HG03097 (cell line): ENCODE results near the gene LONP2.
"Not testable (repeated sequence)": the region's sequence is repeated elsewhere in the genome, so short reads cannot be mapped to it uniquely, and the experiment has no call there.

Experiments used
- ATAC-seq: cut with Tn5 transposase; IDR thresholded peaks from one replicate; pipeline ENCODE4 v1.9.1; 2021; ENCODE audit not compliant: unreplicated experiment, low FRiP score

Gene LONP2

GRCh38 chr16:48284772-48285409 lies 40.8 kb downstream of the LONP2 start:
- ATAC-seq = no peak

- no peak for ATAC-seq
Measured at GRCh38 chr16:48287239-48287638, 43.1 kb downstream of the LONP2 start.

GRCh38 chr16:48291303-48291702 lies 47.2 kb downstream of the LONP2 start:
- ATAC-seq = no peak

- ATAC-seq = no peak
Measured at GRCh38 chr16:48291754-48292153, 47.7 kb downstream of the LONP2 start.

- ATAC-seq = no peak
Measured at GRCh38 chr16:48292452-48292851, 48.4 kb downstream of the LONP2 start.

DNA sequence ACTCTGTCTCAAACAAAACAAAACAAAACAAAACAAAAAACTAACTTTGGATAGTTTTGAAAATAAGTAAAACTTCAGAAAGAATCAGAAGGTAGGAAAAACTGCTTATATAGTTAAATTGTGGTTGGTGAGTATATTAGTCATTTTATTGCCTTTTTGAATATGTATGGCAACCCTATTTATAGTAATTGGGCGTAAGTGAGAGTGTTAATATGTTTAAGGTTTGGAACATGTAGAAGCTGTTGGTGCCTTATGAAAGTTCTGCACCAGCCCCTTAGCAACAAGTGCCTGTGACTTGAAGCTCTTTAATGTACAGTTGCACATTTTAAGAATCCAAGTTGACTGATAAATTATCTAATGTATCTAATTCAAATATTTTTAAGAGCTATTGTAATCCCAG lies 50.6 kb downstream of the LONP2 start:
- ATAC-seq = no peak

DNA sequence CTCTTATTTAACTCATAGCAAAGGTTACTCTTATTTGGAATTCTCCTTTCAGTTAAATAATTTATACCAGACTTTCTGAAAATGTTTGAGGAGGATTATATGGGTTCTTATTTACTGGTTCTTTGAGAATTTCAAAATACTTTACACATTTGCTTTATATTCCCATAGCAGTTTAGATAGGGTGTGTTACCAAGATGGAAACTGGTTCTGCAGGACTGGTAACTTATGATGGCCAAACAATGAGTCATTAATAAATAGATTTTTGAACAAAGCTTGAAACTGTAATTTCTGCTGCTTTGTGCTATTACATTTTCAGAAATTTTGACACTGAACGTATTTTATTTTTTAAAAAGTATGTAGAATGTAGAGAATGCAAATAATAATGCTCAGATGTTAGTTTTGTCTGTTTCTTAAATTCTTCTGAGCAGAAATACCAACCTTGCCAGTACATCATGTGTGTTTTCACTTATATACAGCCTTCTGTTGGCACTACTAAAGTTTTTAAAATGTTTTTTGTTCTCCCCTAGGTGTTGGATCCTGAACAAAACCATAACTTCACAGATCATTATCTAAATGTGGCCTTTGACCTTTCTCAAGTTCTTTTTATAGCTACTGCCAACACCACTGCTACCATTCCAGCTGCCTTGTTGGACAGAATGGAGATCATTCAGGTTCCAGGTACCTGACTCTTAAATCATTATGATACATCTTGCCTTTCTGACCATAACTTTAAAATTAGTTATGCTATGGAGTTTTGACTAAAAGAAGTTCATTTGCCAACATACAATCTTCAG lies 51.6 kb downstream of the LONP2 start:
- no peak for ATAC-seq

GRCh38 chr16:48299471-48299870 lies 55.4 kb downstream of the LONP2 start:
- ATAC-seq = no peak

DNA sequence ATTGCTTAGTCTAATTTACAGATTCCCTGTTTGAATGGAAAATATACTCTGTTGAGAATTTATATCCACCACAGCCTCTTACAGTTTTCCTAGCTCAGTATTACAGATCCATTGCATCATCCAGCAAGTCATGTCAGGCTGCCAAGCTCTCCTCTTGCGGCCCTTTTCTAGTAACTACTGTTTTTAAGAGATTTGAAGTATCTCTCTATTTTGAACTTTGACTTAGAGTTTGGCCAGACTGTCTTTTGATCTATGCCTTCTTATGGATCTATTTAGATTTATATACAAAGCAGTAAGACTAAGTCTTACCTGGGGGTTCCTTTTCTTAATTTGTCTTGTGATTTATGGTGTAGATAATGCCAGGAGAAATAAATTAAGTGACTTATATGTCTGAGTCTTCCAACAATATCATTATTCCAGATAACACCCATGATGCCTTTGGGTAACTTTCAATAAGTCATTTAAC lies 56.3 kb downstream of the LONP2 start:
- ATAC-seq = no peak

- ATAC-seq = no peak
Measured at GRCh38 chr16:48308535-48308934, 64.4 kb downstream of the LONP2 start.

DNA sequence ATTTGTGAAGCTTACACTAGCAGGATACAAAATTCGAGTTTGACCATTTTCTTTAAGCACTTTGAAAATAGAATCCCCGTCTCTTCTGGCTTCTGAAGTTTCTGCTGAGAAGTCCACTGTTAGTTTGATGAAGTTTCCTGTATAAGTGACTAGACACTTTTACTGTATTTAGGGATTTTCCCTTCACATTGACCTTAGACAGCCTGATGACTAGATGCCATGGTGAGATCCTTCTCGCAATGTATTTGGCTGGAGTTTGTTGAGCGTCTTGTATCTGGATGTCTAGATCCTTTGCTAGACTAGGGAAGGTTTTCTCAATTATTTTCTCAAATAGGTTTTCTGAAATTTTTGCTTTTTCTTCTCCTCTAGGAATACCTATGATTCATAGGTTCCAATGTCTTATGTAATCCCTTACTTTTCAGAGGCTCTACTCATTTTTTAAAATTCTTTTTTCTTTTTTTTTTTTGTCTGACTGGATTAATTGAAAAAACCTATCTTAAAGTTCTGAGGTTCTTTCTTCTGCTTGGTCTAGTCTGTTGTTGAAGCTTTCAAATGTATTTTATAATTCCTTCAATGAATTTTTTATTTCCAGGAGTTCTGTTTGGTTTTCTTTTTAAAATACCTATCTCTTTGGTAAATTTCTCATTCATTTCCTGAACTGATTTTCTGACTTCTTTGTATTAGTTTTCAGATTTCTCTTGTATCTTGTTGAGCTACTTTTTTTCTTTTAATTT lies 67.0 kb downstream of the LONP2 start:
- no peak for ATAC-seq

- not testable (repeated sequence) for ATAC-seq
Measured at GRCh38 chr16:48313905-48314304, 69.8 kb downstream of the LONP2 start.

DNA sequence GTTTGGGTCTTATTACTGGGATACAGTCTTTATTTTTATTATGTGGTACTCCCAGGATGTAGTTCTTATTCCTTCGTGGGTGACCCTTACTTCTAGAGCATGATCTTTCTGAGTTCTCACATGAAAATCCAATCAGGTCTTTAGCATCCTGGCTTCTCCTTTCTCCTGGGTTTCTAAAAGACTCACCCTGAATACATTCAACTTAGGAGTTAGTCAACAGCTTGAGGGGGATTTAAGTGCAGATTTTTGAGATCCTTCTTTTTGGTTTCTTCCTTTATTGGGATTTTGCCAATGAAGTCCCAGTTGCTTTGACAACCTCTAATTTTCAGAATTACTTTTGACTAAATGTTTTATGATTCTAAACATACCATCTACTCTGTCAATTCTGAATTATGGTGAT lies 72.9 kb downstream of the LONP2 start:
- ATAC-seq = no peak

DNA sequence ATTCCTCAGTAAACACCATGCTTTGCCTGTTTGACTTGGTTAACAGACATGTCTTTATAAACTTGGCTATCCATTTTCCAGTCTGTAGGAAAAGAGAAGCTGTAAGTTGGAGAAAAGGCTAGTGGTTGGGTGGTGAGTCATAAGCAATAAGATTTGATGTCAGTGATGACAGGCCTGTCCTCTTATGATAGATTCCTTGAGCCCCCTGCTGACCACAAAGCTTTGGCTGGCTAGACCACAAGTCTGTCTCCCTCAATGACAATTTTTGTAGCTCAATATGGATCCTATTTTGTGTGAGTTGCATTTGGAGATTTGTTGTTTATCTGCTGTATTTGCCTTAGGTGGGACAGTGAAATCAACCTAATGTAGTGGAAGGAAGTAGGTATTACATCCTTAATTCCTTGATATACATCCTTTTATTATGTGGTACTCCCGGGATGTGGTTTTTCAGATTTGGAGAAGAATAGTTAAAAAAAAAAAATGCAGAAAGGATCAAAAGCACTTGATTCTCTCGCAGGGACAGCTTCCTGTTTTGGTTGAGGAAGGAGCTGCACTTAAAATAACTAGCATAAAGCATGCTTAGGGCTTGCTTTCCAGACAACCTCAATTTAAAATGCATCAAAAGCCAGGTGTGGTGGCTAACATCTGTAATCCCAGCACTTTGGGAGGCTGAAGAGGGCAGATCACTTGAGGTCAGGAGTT lies 73.7 kb downstream of the LONP2 start:
- ATAC-seq = no peak

GRCh38 chr16:48318630-48319029 lies 74.5 kb downstream of the LONP2 start:
- no peak for ATAC-seq

DNA sequence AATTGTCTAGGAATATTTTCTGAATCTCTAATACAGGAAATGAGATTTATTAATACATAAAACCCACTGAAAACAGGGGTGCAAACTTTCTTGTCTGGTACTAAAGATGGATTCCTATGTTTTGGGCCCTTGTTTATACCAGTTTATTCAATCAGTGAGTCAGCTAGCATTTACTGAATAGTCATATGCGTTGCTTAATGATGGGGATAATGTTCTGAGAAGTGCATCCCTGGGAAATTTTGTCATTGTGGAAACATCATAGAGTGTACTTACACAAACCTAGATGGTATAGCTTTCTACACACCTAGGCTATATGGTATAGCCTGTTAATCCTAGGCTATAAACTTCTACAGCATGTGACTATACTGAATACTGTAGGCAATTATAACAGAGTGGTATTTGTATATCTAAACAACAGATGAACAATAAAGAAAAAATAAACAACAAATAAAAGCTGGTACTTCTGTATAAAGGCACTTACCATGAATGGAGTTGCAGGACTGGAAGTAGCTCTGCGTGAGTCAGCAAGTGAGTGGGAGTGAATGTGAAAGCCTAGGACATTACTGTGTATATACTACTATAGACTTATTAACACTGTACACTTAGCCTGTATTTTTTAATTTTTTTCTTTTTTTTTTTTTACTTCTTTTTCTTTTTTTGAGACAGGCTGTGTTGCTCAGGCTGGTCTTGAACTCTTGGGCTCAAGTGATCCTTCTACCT lies 77.4 kb downstream of the LONP2 start:
- no peak for ATAC-seq

GRCh38 chr16:48323783-48324775 lies 80.0 kb downstream of the LONP2 start:
- ATAC-seq = no peak

DNA sequence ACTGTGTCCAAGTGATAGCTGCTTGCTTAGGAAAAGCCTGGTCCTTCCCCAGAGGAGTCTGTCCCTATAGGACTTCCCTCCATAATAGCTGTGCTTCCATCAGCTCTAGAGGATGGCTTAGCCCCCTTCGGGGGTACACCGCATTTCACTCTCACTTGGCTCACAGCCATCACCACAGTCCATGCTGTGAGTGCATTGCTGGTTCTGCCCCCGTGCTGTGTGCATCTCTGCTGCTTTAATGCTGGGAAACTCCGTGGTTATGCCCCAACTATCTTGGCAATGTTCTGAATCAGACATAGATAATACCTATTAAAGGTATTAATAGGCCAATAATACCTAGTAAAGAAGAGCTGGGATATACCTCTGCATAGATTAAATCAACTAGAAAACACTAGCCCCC lies 82.8 kb downstream of the LONP2 start:
- ATAC-seq = no peak

DNA sequence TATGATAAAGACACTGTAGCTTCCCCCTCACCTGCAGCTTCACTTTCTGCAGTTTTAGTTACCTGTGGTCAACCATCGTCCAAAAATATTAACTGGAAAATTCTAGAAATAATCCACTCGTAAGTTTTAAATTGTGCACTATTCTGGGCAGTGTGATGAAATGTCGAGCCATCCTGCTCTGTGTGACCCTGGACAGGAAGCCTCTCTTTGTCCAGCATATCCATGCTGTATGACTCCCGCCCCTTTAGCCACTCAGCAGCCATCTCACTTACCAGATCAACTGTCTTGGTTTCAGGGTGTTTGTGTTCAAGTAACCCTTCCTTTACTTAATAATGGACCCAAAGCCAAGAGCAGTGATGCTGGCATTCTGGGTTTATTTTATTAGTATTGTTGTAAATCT lies 85.0 kb downstream of the LONP2 start:
- no peak for ATAC-seq
